HEK293T (cell line): ENCODE results near the gene MAGEC1.
"Not testable (repeated sequence)": the region's sequence is repeated elsewhere in the genome, so short reads cannot be mapped to it uniquely, and the experiment has no call there.

ENCODE experiments used
- CTCF ChIA-PET: fragments of 350-600 bp; formaldehyde crosslinking; extraction: SDS; loops from one replicate; lab custom pipeline; 2021; ENCODE audit warnings: antibody characterized with exemption, inconsistent platforms; lab: Yijun Ruan, JAX
- POLR2A ChIA-PET: fragments of 350-600 bp; formaldehyde crosslinking; extraction: SDS; loops from one replicate; lab custom pipeline; 2020; ENCODE audit warnings: antibody characterized with exemption, inconsistent platforms; lab: Yijun Ruan, JAX
- DNase-seq: peaks from one replicate; pipeline ENCODE4 v3.0.0; 2012; ENCODE audit warnings: mixed read lengths; ENCODE audit errors: extremely low spot score
- ARNT ChIP-seq: fragments of 450-650 bp; IDR thresholded peaks from 2 replicates; pipeline ENCODE4 v1.6.1; 2017; ENCODE audit warnings: mild to moderate bottlenecking
- BHLHE40 ChIP-seq: fragments of 450-650 bp; IDR thresholded peaks from 2 replicates; pipeline ENCODE4 v1.6.1; 2016; ENCODE audit warnings: mild to moderate bottlenecking, moderate library complexity, borderline replicate concordance
- CTBP1 ChIP-seq: fragments of 450-650 bp; IDR thresholded peaks from 2 replicates; pipeline ENCODE4 v1.6.1; 2016; ENCODE audit warnings: borderline replicate concordance
- ELF4 ChIP-seq: fragments of 450-650 bp; IDR thresholded peaks from 2 replicates; pipeline ENCODE4 v1.6.1; 2017; ENCODE audit warnings: antibody characterized with exemption
- FOXA1 ChIP-seq: fragments of 450-650 bp; IDR thresholded peaks from 2 replicates; pipeline ENCODE4 v1.6.1; 2016; ENCODE audit warnings: mild to moderate bottlenecking
- FOXK2 ChIP-seq: fragments of 450-650 bp; IDR thresholded peaks from 2 replicates; pipeline ENCODE4 v1.6.1; 2016; ENCODE audit warnings: mild to moderate bottlenecking
- FOXM1 ChIP-seq: fragments of 450-650 bp; IDR thresholded peaks from 2 replicates; pipeline ENCODE4 v1.6.1; 2017; ENCODE audit warnings: mild to moderate bottlenecking, borderline replicate concordance
- HDGF ChIP-seq: fragments of 450-650 bp; IDR thresholded peaks from 2 replicates; pipeline ENCODE4 v1.6.1; 2017; ENCODE audit warnings: antibody characterized with exemption, borderline replicate concordance
- L3MBTL2 ChIP-seq: fragments of 450-650 bp; conservative IDR thresholded peaks from 2 replicates; pipeline ENCODE4 v1.6.1; 2016; ENCODE audit warnings: mild to moderate bottlenecking
- LEF1 ChIP-seq: fragments of 450-650 bp; IDR thresholded peaks from 2 replicates; pipeline ENCODE4 v1.6.1; 2017; ENCODE audit warnings: mild to moderate bottlenecking, borderline replicate concordance
- NFRKB ChIP-seq: fragments of 450-650 bp; IDR thresholded peaks from 2 replicates; pipeline ENCODE4 v1.6.1; 2016; ENCODE audit warnings: mild to moderate bottlenecking, moderate library complexity
- PKNOX1 ChIP-seq: fragments of 450-650 bp; IDR thresholded peaks from 2 replicates; pipeline ENCODE4 v1.6.1; 2016
- SP1 ChIP-seq: fragments of 450-650 bp; IDR thresholded peaks from 2 replicates; pipeline ENCODE4 v1.6.1; 2017
- SUZ12 ChIP-seq: fragments of 450-650 bp; IDR thresholded peaks from 2 replicates; pipeline ENCODE4 v1.6.1; 2016; ENCODE audit warnings: mild to moderate bottlenecking
- TARDBP ChIP-seq: fragments of 450-650 bp; IDR thresholded peaks from 2 replicates; pipeline ENCODE4 v1.6.1; 2016
- ZNF384 ChIP-seq: fragments of 450-650 bp; IDR thresholded peaks from 2 replicates; pipeline ENCODE4 v1.6.1; 2016

Gene MAGEC1

DNA sequence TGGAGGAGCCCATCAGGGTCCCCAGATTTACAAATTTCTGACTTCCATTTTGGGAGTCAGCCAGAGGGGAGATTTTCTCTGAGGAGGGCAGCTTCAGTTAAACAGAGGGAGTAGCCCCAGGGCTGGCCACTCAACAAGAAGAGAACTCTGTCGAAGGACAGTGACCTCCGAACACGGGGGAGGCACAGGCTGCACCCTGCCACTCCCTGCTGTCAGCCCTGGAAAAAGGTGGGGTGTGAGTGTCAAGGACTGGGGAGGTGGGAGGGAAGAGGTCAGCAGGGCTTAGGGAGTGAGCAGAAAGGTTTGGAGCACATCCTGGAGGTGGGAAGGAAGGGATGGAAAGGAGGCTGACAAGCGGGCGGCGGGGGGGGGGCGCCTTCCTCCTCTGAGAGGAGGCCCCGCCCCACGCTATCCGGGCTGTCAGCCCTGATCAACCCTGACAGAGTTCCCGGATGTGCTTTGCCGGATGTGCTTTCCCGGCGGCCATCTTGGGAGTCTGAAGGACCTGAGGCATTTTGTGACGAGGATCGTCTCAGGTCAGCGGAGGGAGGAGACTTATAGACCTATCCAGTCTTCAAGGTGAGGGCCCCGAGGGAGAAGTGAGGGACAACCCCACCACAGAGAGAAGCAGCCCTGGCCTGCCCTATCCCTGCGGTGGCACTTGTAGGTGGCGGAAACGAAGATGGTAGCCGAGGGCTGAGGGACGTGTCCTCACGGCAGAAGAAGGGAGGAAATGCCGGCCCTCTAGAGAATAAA lies at the start of gene MAGEC1:
Gene MAGEC1, plus strand, starts transcription at position 495 of the 756 bp plus-strand sequence. CDS start 1,179 bp downstream, outside the sequence.
- no peak for TF ChIP-seq PKNOX1
- TF ChIP-seq L3MBTL2 = no peak
- ChIA-PET POLR2A (no interaction called here), CTCF (no interaction called here)
- no peak for DNase-seq

- DNase-seq = no peak
- TF ChIP-seq HDGF = no peak
- TF ChIP-seq CTBP1 = no peak
- TF ChIP-seq LEF1 = no peak
- TF ChIP-seq SUZ12 = no peak
- TF ChIP-seq FOXM1 = no peak
- TF ChIP-seq SP1 = no peak
- CTCF ChIA-PET = no interaction called here
- POLR2A ChIA-PET = no interaction called here
Observed at GRCh38 chrX:141857479-141857878, 46.2 kb upstream of the MAGEC1 start.

GRCh38 chrX:141879616-141880015 lies 24.1 kb upstream of the MAGEC1 start:
- ChIA-PET CTCF (no interaction called here), POLR2A (no interaction called here)
- TF ChIP-seq ARNT (no peak), HDGF (no peak), LEF1 (no peak), PKNOX1 (no peak), ZNF384 (no peak), SP1 (no peak), FOXK2 (no peak)
- peak; percentile 11 for DNase-seq

DNA sequence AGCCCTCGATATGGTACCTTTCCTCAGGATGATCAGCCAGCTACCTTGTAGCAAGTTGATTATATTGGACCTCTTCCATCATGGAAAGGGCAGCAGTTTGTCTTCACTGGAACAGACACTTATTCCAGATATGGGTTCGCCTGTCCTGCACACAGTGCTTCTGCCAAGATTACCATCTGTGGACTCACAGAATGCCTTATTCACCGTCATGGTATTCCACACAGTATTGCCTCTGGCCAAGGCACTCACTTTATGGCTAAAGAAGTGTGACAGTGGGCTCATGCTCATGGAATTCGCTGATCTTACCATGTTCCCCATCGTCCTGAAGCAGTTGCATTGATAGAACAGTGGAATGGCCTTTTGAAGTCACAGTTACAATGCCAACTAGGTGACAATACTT lies 14.9 kb upstream of the MAGEC1 start:
- CTCF ChIA-PET, POLR2A ChIA-PET, DNase-seq: not testable (repeated sequence)

DNA sequence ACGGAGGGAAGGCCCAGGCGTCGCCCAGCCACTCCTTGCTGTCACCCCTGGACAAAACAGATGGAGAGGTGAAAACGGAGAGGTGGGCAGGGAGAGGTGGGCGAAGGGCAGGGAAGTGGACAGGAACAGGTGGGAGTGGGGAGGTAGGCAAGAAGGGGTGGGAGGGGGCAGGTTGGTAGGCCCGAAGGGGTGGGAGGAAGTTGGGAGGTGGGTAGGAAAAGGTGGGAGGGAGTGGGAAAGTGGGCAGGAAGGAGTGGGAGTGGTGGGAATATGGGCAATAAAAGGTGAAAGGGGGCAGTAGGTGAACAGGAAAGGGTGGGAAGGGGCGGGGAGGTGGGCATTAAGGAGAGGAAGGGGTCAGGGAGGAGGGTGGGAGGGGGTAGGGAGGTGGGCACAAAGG lies 9.0 kb upstream of the MAGEC1 start:
- ChIA-PET POLR2A (no interaction called here), CTCF (no interaction called here)
- TF ChIP-seq NFRKB = no peak
- TF ChIP-seq CTBP1 = no peak
- TF ChIP-seq LEF1 = no peak
- TF ChIP-seq ELF4 = no peak
- TF ChIP-seq BHLHE40 = no peak
- TF ChIP-seq FOXK2 = no peak
- TF ChIP-seq PKNOX1 = no peak
- no peak for TF ChIP-seq SP1
- no peak for TF ChIP-seq SUZ12
- TF ChIP-seq ARNT = no peak
- no peak for TF ChIP-seq L3MBTL2
- no peak for TF ChIP-seq ZNF384
- TF ChIP-seq HDGF = no peak
- TF ChIP-seq TARDBP = no peak
- TF ChIP-seq FOXM1 = no peak
- TF ChIP-seq FOXA1 = no peak
- no peak for DNase-seq

DNA sequence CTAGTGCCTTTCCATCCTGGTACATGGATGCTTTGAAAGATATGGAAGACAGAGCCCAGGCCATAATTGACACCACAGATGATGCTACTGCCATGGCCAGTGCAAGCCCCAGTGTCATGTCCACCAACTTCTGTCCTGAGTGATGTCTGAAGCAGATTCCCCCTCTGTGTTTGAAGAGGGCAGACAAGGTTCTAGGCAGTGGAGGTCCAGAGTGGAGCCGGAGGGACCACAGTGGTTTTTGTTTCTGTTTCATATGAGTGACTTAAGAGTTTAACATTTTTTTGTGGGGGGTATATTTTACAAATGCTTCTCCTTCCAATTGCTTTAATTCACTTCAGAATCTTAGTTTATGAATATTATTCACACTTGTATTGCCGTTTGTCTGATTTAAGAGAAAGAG lies 6.0 kb upstream of the MAGEC1 start:
- ChIA-PET POLR2A (no interaction called here), CTCF (no interaction called here)
- no peak for TF ChIP-seq FOXM1
- no peak for TF ChIP-seq TARDBP
- no peak for TF ChIP-seq L3MBTL2
- TF ChIP-seq ARNT = no peak
- TF ChIP-seq SUZ12 = no peak
- no peak for TF ChIP-seq FOXK2
- no peak for TF ChIP-seq BHLHE40
- no peak for TF ChIP-seq LEF1
- TF ChIP-seq PKNOX1 = no peak
- TF ChIP-seq FOXA1 = no peak
- TF ChIP-seq HDGF = no peak
- TF ChIP-seq ELF4 = no peak
- TF ChIP-seq ZNF384 = no peak
- TF ChIP-seq CTBP1 = no peak
- no peak for TF ChIP-seq NFRKB
- no peak for TF ChIP-seq SP1
- DNase-seq = no peak
